Left renal pelvis (tissue), 4 donors: ENCODE results near the gene MYBPH. TPM values are rescaled to one million over a fixed set of nuclear protein-coding genes. Genes with fewer than 3 reads are reported as not detected.

Experiments used
- DNase-seq, 4 donors: peaks; one replicate each; pipeline ENCODE4 v3.0.0-alpha.2; 2013; ENCODE audit warnings: low read depth in 4 of 4, low spot score in 3 of 4
- polyA plus RNA-seq, 4 donors: library from polyadenylated mRNA; unstranded; fragments of 120-200 nt; gene quantifications; one replicate each; pipeline ENCODE4 v1.2.1, GENCODE V29; 2013; ENCODE audit not compliant: insufficient read length in 4 of 4

The MYBPH gene
- under 1 TPM; 0.07 to 0.24 (median 0.16) TPM for polyA plus RNA-seq

- no peak for DNase-seq
Measured at GRCh38 chr1:203175237-203175826, at the start of gene MYBPH. TSS of gene MYBPH (minus strand) at chr1:203175826. CDS start at chr1:203175755, 71 bp downstream.

GRCh38 chr1:203225071-203225470 is 49.4 kb upstream of the MYBPH start:
- DNase-seq, result no peak

GRCh38 chr1:203223012-203223775 is 47.6 kb upstream of the MYBPH start:
- DNase-seq, result no peak

GRCh38 chr1:203219934-203220333 is 44.3 kb upstream of the MYBPH start:
- DNase-seq, result no peak

GRCh38 chr1:203219171-203219570 is 43.5 kb upstream of the MYBPH start:
- DNase-seq, result no peak

GRCh38 chr1:203217668-203218067 is 42.0 kb upstream of the MYBPH start:
- DNase-seq, result no peak

GRCh38 chr1:203217139-203217655 is 41.6 kb upstream of the MYBPH start:
- DNase-seq, result no peak

- DNase-seq, result peak; percentile 61 to 71 (median 65)
Measured at GRCh38 chr1:203216274-203217138, 40.9 kb upstream of the MYBPH start.

- DNase-seq, result no peak
Measured at GRCh38 chr1:203215573-203215972, 39.9 kb upstream of the MYBPH start.

GRCh38 chr1:203214871-203215270 is 39.2 kb upstream of the MYBPH start:
- no peak for DNase-seq

- DNase-seq, result no peak
Measured at GRCh38 chr1:203213126-203213525, 37.5 kb upstream of the MYBPH start.

GRCh38 chr1:203211812-203212211 is 36.2 kb upstream of the MYBPH start:
- DNase-seq, result no peak

- DNase-seq, result no peak
Measured at GRCh38 chr1:203210988-203211387, 35.4 kb upstream of the MYBPH start.

- no peak for DNase-seq
Measured at GRCh38 chr1:203210350-203210749, 34.7 kb upstream of the MYBPH start.

- no peak for DNase-seq
Measured at GRCh38 chr1:203208181-203208580, 32.6 kb upstream of the MYBPH start.

GRCh38 chr1:203207751-203208150 is 32.1 kb upstream of the MYBPH start:
- DNase-seq, result no peak

GRCh38 chr1:203206129-203206687 is 30.6 kb upstream of the MYBPH start:
- DNase-seq, result no peak

- no peak for DNase-seq
Measured at GRCh38 chr1:203204756-203205155, 29.1 kb upstream of the MYBPH start.

GRCh38 chr1:203202431-203203245 is 27.0 kb upstream of the MYBPH start:
- DNase-seq, result peak in 1 of 4 donors; percentile 26
